SKM-1 (cell line): Measurements from ENCODE around the gene MAGEA9.
"Not testable (repeated sequence)": the region's sequence is repeated elsewhere in the genome, so short reads cannot be mapped to it uniquely, and the experiment has no call there.

ENCODE experiments used
- DNase-seq: peaks from one replicate; lab custom pipeline; 2025; ENCODE audit not compliant: unreplicated experiment; lab: John Stamatoyannopoulos, UW

Gene MAGEA9, protein sequence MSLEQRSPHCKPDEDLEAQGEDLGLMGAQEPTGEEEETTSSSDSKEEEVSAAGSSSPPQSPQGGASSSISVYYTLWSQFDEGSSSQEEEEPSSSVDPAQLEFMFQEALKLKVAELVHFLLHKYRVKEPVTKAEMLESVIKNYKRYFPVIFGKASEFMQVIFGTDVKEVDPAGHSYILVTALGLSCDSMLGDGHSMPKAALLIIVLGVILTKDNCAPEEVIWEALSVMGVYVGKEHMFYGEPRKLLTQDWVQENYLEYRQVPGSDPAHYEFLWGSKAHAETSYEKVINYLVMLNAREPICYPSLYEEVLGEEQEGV

DNA sequence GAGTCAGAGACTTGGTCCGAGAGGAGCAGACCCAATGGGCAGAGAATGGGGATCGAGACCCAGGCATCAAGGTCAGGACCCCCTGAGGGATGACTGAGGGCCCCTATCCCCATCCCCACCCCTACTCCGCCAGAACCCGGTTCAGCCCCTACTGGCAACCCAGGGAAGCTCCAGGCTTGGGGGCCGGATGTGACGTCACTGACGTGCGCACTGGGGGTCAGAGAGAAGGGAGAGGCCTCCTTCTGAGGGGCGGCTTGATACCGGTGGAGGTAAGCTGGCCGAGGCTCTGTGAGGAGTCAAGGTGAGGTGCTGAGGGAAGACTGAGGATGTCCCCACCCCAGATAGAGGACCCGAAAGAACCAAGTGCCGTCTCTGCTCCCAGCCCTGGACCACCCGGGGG lies at the start of gene MAGEA9:
Gene MAGEA9, plus strand, starts transcription at position 204 of the 400 bp plus-strand sequence. CDS start 4,281 bp downstream, outside the sequence.
- DNase-seq: not testable (repeated sequence)

DNA sequence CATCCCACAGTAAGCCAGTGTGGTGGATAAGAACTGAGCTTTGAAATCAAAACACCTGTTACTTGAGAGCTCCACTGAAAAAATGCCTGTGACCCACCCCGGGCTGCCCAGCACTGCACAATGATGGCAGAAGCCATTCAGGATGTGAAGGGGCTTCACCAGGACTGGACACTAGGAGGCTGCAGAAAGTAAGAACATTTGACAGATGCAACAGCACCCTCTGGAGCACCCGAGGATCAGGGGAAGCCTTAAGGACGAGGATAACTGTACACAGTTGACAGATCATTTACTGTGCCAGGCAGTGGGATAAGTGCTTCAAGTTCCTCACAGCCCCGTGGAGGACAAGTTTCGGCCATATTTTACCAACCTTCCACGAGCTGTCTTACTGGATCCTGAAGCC lies 39.5 kb upstream of the MAGEA9 start:
- not testable (repeated sequence) for DNase-seq

GRCh38 chrX:149746390-149747007 lies 35.2 kb upstream of the MAGEA9 start:
- not testable (repeated sequence) for DNase-seq

DNA sequence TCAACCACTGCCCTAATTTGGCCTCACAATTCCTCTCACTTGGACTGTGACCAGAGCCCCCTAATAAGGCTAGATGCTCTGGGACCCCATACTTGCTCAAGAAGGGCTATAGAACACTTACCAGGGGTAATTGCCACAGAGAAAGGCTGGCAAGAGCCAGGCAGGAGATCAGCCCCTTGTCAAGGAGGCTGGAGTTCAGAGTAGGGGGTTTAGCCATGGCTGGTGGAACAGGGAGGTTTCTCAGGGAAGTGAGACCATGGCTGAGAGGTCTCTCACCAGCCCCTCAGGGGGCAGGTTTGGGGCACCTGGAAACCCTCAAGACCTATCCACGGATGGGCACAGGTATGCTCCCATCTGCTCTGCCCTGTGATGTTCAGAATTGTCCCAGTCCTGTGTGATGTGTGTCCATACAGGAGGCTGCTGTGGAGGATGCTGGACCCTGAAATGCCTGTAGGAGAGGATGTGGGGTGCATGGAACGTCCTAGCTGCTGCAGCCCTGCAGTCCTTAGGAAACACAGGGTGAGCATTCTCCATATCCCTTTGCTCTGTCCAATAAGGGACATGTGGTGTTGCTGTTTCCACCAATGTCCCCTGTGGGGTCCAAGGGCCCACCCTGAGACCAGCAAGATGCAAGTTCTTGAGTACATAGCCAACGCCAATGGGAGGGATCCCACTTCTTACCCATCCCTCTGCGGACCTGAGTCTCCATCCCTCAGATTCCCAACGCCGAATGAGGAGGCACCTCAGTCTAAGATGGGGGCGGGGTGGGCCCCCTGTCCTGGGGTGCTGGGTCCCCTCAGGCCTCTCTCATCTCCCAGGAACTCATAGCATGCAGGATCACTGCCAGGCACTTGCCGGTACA lies 24.3 kb upstream of the MAGEA9 start:
- no peak for DNase-seq

DNA sequence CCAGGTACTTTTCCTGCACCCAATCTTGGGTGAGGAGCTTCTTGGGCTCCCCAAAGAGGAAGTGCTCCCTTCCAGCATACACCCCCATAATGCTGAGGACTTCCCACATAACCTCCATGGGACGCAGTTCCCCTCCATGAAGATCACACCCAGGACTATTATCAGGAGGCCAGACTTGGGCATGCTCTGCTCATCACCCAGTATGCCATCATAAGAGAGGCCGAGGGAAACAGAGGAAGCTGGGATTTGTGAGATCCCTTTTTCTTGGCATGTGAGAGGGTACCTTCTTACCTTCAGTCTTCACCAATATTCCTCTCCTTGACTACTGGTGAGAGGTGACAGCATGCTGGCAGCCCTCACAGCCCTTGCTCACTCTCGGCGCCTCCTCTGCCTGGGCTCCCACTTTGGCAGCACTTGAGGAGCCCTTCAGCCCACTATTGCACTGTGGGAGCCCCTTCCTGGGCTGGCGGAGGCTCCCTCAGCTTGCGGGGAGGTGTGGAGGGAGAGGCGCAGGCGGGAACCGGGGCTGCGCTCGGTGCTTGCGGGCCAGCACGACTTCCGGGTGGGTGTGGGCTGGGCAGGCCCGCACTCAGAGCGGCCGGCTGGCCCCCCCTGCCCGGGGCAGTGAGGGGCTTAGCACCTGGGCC lies 23.5 kb upstream of the MAGEA9 start:
- DNase-seq: no peak

GRCh38 chrX:149758715-149759078 lies 23.0 kb upstream of the MAGEA9 start:
- DNase-seq: not testable (repeated sequence)

GRCh38 chrX:149759824-149760223 lies 21.9 kb upstream of the MAGEA9 start:
- no peak for DNase-seq

GRCh38 chrX:149760965-149761364 lies 20.8 kb upstream of the MAGEA9 start:
- DNase-seq: no peak

DNA sequence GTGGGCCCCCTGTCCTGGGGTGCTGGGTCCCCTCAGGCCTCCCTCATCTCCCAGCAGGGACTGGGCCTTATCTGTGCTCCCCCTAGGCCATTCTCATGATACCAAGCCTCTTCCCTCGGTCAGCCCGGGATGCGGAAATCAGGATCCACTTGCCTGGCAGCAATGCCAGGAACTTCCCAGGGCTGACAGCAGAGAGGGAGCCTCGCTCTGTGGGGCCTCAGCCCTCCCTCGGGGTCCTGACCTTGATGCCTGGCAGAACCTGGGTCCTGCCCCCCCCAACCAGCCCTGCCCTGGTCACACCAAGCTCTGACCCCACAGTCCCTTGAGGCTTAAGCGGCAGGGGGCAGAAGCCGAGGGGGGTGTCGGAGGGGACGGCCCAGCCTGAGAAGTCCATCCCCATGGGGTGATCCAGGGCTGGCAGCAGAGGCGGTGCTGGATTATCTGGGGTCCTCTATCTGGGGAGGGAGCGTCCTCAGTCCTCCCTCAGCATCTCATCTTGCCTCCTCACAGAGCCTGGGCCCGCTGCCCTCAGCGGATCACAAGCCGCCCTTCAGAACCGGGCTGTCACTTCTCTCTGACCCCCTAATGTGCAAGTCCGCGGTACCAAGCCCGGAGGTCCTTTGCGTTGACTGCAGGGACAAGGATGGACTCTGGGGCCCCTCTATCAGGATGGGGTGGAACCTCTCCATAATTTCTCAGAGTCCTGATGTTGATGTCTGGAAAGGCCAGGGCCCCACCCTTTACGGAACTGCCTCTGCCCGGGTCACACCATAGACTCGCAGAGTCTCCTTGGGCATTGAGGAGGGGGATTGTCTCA lies 19.7 kb upstream of the MAGEA9 start:
- DNase-seq: not testable (repeated sequence)

DNA sequence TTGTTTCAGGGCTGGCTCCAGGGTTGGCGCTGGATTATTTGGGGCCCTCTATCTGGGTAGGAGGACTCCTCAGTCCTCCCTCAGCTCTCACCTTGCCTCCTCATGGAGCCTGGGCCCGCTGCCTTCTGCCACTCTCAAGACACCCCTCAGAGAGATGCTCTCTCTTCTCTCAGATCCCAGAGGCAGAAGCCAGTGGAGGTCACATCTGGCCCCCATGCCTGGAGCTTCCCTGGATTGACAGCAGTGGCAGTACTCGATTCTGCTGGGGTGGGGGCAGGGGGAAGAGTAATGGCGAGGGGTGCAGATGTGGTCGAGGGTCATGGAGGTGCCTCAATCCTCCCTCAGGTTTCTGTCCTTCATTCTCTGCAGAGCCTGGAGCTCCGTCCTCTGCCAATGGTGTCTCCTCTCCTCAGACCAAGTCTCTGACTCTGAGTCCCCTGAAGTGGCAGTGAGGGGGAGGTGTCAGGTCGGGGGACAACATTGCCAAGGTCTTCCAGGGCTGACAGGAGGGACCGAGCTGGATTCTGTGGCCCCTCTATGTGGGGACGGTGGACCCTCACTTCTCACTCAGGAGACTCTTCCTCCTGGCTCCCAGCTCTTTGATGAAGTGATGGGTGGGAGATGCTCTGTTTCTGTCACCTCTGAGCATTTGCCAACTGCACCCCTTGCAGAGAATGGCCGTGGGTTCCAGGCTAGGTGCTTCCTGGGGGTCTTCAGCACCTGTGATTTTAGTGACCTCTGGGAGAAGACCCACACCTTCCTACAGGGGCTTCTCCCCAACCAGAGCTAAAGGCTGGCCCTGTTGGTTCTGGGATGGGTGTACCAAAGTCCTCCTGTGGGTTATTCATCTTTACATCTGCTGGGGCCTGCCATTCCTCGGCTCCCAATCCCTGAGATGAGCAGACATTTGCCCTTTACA lies 18.8 kb upstream of the MAGEA9 start:
- no peak for DNase-seq

- not testable (repeated sequence) for DNase-seq
These were observed 11.4 kb upstream of the MAGEA9 start for GRCh38 chrX:149770344-149770743.

DNA sequence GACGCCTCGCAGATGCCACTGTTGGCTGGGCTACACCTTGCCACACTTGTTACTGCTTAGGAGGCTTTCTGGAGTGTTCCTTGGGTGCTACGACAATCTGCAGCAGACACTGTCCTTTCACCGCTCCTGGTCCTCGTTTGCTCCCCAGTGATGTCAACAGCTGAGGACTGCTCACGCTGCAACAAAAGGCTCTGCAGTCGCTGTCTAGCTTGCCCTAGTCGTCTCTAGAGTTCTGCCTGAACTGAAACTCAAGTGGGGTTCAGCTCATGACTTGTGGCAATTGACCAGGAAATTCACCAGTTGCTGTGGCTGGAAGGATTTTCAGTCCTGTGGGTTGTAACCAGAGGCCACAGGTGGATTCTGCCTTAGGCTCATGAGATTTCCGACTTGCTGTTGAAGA lies 8.7 kb upstream of the MAGEA9 start:
- DNase-seq: not testable (repeated sequence)

DNA sequence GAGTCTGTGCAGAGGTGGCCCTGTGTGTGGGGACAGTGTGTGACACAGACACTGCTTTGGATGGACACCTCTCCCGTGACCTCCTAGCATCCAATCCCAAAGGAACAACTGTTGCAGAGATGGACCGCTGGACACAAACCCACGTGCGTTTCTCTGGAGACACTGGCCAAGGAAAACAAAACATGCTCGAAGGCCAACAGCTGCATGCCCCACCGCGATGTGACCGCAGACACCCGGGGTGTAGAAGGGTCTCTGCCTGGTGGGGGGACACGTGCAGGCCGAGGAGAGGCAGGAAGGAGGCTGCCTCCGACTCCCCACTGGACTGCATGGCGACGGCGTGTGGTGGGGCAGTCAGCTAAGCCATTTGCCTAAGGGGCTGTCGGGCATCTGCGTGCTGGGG lies 8.0 kb upstream of the MAGEA9 start, which contains the start of gene HSFX1:
Gene HSFX1, plus strand, starts transcription at position 301 of the 400 bp plus-strand sequence. CDS start 614 bp downstream, outside the sequence.
- DNase-seq: not testable (repeated sequence)

GRCh38 chrX:149777999-149778398 lies 3.7 kb upstream of the MAGEA9 start:
- not testable (repeated sequence) for DNase-seq

- DNase-seq: not testable (repeated sequence)
These were observed 13.8 kb downstream of the MAGEA9 start for GRCh38 chrX:149795531-149795930.

- DNase-seq: no peak
These were observed 17.5 kb downstream of the MAGEA9 start for GRCh38 chrX:149799095-149799714.

DNA sequence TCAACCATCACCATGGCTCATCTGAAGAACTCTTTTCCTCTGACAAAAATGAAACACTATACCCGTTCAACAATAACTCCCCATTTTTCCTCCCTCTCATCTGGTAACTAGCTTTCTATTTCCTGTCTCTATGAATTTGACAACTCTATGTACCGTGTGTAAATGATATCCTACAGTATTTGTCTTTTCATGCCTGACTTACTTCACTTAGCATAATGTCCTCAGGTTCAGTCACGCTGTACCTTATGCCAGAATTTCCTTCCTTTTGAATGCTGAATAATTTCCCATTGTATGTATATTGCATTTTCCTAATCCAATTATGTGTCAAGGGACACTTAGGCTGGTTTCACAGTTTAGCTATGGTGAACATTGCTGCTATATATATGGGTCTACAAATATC lies 18.2 kb downstream of the MAGEA9 start:
- DNase-seq: no peak

GRCh38 chrX:149803458-149804062 lies 21.8 kb downstream of the MAGEA9 start:
- DNase-seq: no peak
